22Rv1 (cell line): Measurements from ENCODE around the gene HS1BP3.

Experiments used
- H3K27ac ChIP-seq: fragments of 450-650 bp; 2 replicates; pipeline ENCODE4 v1.5.1; 2017
- CTCF ChIP-seq: fragments of 450-650 bp; IDR thresholded peaks from 2 replicates; pipeline ENCODE4 v1.5.1; 2017; ENCODE audit warnings: mild to moderate bottlenecking
- ZFX ChIP-seq: fragments of 450-650 bp; IDR thresholded peaks from 2 replicates; pipeline ENCODE4 v1.6.1; 2017; ENCODE audit warnings: antibody characterized with exemption, borderline replicate concordance

The HS1BP3 gene

DNA sequence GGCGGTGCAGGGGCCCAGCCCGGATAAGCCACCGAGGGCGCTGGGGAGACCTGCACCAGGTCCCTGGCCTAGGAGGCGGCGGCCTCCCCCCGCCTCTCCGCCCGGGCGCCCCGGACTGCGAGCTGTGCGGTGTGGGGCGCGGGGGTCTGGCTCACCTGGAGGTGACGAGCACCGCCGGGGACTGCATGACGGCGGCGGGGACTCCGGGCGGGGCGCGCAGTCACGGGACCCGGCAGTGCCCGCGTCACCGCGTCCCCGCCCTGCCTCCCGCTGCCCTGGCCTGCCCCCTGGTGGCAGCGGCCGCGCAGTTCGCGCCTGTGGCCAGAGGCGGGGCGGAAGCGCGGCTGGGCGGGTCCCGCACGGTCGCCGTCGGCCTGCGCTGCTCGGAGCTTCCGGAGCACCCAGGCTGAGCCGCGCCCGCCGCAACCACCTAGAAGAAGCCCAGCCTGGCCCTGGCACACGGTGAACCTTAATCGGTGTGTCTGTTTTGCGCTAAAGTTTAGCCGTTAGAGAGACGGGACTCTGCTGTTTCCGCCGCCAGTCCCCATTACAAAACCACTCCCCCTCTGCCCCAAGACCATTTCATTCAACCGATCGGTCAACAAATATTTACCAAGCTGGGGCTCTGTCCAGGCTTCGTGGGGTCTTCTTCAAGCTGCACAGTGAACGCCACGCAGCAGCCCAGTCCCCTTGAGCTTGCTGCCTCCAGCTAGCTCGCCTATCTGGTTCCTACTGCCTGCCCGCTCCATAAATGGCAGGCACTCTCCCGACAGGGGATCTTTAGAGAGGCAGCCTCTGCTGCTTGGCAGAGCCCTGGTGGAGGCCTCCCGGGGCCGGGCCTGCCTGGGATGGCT lies at the start of gene HS1BP3:
HS1BP3 (minus strand) TSS at position 222 of the 854 bp plus-strand sequence; CDS start at position 187, 35 bp downstream.
- TF ChIP-seq CTCF, result peak; percentile 99
- TF ChIP-seq ZFX, result no peak
- H3K27ac ChIP-seq, result peak within 1 kb of the TSS; percentile 71

- TF ChIP-seq CTCF, result no peak
- TF ChIP-seq ZFX, result no peak
- H3K27ac ChIP-seq, result no peak overlapping the region
Measured at GRCh38 chr2:20698916-20699613, 48.2 kb upstream of the HS1BP3 start.

DNA sequence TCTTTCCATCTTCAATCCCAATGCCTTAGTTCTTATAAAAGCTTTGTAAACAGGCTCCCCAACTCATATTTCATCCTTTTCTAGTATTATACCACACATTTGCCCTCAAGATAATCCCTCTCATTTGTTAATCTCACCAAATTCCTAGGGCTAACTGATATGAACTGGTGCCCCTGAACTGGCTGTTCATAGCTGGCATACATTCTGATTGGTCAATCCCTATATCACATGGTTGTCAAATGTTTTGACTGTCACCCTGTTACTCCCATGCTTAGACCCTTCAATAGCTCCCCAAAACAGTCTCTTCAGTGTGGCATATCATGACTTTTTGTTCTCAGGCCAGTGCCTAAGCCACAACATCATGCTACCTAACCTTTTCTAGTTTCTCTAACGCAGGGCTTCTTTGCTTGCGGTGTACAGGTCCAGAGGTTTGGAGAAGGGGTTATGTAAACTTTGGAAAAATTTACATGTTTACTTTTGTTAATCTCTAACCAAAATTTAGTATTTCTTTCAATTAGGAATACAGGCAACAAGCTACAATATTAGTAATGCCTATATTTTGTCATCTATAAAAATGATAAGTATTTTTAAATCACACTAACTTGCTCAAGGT lies 46.5 kb upstream of the HS1BP3 start:
- TF ChIP-seq ZFX (no peak), CTCF (no peak)
- no peak overlapping the region for H3K27ac ChIP-seq

- TF ChIP-seq CTCF (no peak), ZFX (no peak)
Measured at GRCh38 chr2:20696366-20696765, 45.5 kb upstream of the HS1BP3 start.

DNA sequence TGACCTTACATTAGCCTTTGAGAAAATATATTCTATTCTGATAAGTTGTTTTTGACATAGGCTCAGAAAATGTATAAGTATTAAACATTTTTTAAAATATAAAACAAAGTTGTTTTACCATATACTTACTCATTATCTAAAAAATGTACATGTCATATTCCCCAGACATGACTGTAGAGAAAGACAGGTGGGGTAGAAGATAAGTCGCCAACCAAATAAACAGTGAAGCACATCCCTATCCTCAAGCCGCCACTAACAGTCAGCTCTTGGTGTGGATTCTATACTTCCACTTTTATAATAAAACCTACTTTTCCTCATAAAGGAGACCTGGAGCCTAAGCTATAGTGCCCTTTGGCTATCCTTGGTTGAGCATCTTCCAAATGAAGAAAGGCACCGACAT lies 42.4 kb upstream of the HS1BP3 start:
- H3K27ac ChIP-seq, result no peak overlapping the region
- TF ChIP-seq CTCF, result no peak
- no peak for TF ChIP-seq ZFX

More at GRCh38 chr2:20696366-20696765, 45.5 kb upstream of the HS1BP3 start:
- no peak overlapping the region for H3K27ac ChIP-seq

DNA sequence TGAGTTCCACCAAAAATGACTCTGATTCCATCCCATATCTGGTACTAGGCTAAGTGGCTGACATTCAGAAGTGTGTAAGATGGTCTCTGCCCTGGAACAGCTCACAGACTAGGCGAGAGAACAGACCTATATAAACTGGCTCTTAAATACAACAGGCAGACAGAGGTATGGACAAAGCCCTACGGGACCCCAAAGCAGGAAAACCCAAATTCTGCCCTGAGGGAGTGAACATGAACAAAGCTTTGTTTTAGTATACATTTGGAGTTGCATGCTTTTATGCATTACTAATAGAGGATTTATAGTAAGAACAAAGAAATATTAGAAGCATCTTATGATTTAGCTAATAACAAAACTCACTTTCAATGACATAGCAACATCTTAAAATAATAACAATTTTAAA lies 41.2 kb upstream of the HS1BP3 start:
- TF ChIP-seq ZFX (no peak), CTCF (no peak)
- H3K27ac ChIP-seq, result no peak overlapping the region
